Measurements from ENCODE around the gene RND1. TPM values are rescaled to one million over a fixed set of nuclear protein-coding genes. Genes with fewer than 3 reads are reported as not detected.

Gene RND1
- total and polyA plus RNA-seq, 2 of the 8 experiments (the other 6 are each of a cell fraction or from before 2014, with no cell fraction given) = 15.8 to 17.1 TPM

- H4K91ac ChIP-seq (replicated peaks; ENCODE audit: insufficient read length, low read length) = no peak overlapping the region
- no peaks in the 10 kb centered on the region for H3K79me1 ChIP-seq (ENCODE audit: low read depth, low read length)
- H4K8ac ChIP-seq (ENCODE audit: extremely low read depth, insufficient read depth, low read length) = no peak overlapping the region
- H3K27me3 ChIP-seq (replicated peaks in 1 of 4; ENCODE audit: control insufficient read depth in 3 of 4, extremely low read depth in 1 of 4, insufficient read depth in 3 of 4, low read length in 3 of 4) = peaks cover 3 to 17% (median 11%) of the 10 kb centered on the region in 4 experiments
- no peak overlapping the region for H3K14ac ChIP-seq (ENCODE audit: insufficient read length)
- ChIA-PET POLR2A (ENCODE audit: partially characterized antibody) (interaction anchor here (0.6 to 7.6 kb wide), 7 partner anchors 9 to 42 kb away, joined by 3 to 47 read pairs (median 4); partner anchors contain the start of gene RND1), CTCF (ENCODE audit: partially characterized antibody) (interaction anchor here (1.1 to 10.1 kb wide), 4 partner anchors 6 to 80 kb away, joined by 3 to 121 read pairs (median 6); partner anchors contain the start of gene CACNB3)
- H2BK12ac ChIP-seq (ENCODE audit: low read depth, low read length) = no peak overlapping the region
- 86% methylated on average over 2 of the region's 2 CpGs; no CpG with 5 or more reads in 1 of the 2 experiments for WGBS, 2 experiments (ENCODE audit: extremely low coverage in 1 of 2, insufficient coverage in 1 of 2, insufficient read length in 1 of 2, insufficient replicate concordance in 2 of 2, low coverage in 1 of 2, low lambda C conversion rate in 2 of 2, missing lambda C conversion rate in 1 of 2)
- peaks cover 0 to 7% (median 1%) of the 10 kb centered on the region in 4 experiments; a peak in 3 of 8 replicates for H3K36me3 ChIP-seq (ENCODE audit: control insufficient read depth in 2 of 4, insufficient read depth in 4 of 4, low read length in 3 of 4)
- H3K18ac ChIP-seq (ENCODE audit: extremely low read depth, low read length) = no peak overlapping the region
- H4K20me1 ChIP-seq (replicated peaks in 1 of 2; ENCODE audit: control insufficient read depth in 1 of 2, insufficient read depth in 2 of 2, low read length in 2 of 2) = peaks cover 0 to 3% of the 10 kb centered on the region in 2 experiments
- no peak overlapping the region for H3K27ac ChIP-seq (ENCODE audit: low read depth, low read length)
- H2BK120ac ChIP-seq (replicated peaks; ENCODE audit: low read depth, low read length) = no peak overlapping the region
- H3K4me2 ChIP-seq (ENCODE audit: insufficient read depth in 1 of 2, low read depth in 2 of 2, low read length in 2 of 2) = no peak overlapping the region
- H4K5ac ChIP-seq (ENCODE audit: insufficient read length, low read depth, low read length) = no peak overlapping the region
- no peak for DNase-seq (ENCODE audit: low read depth in 1 of 2, low spot score in 2 of 2)
- no peak overlapping the region for H2AK5ac ChIP-seq (ENCODE audit: low read depth, low read length)
- no peak overlapping the region for H2BK5ac ChIP-seq (ENCODE audit: low read depth, low read length)
- H3K4ac ChIP-seq (replicated peaks; ENCODE audit: insufficient read length, low read depth, low read length) = no peak overlapping the region
- no peak overlapping the region for H2AFZ ChIP-seq (ENCODE audit: low read length)
- no peak overlapping the region for H2BK20ac ChIP-seq (ENCODE audit: low read length)
- FAIRE-seq = no peak
- H3K56ac ChIP-seq (replicated peaks; ENCODE audit: insufficient read length, low read depth, low read length) = no peak overlapping the region
- peaks cover 13% of the 10 kb centered on the region for H3K23me2 ChIP-seq (ENCODE audit: low read depth, low read length)
- H3K4me1 ChIP-seq (replicated peaks in 1 of 4; ENCODE audit: control insufficient read depth in 3 of 4, insufficient read depth in 4 of 4, low read length in 3 of 4) = peaks cover 0 to 15% (median 11%) of the 10 kb centered on the region in 4 experiments; a peak in 6 of 7 replicates
- no peak overlapping the region for H3K23ac ChIP-seq (ENCODE audit: insufficient read length)
- no peaks in the 10 kb centered on the region for H3K79me2 ChIP-seq (ENCODE audit: control insufficient read depth in 1 of 2, insufficient read depth in 2 of 2, low read length in 2 of 2)
- H3K4me3 ChIP-seq (ENCODE audit: extremely low read depth in 1 of 4, insufficient read depth in 2 of 4, low read depth in 3 of 4, low read length in 4 of 4) = no peak overlapping the region
- no peak overlapping the region for H3K9ac ChIP-seq (replicated peaks in 1 of 4; ENCODE audit: extremely low read depth in 1 of 4, low read depth in 3 of 4, low read length in 3 of 4)
- H3K9me3 ChIP-seq (ENCODE audit: insufficient read depth in 2 of 2, low read depth in 1 of 2, low read length in 1 of 2) = no peaks in the 10 kb centered on the region
- H2BK15ac ChIP-seq (ENCODE audit: low read length) = no peak overlapping the region
- TF ChIP-seq KDM1A (IDR thresholded peaks at IDR 0.05; ENCODE audit: borderline replicate concordance, low read length) (no peak), NANOG (IDR thresholded peaks at IDR 0.05; ENCODE audit: insufficient read depth, low read depth, low read length, poor library complexity, severe bottlenecking) (no peak), CBX5 (IDR thresholded peaks at IDR 0.05; ENCODE audit: low read depth, low read length) (no peak), CBX8 (IDR thresholded peaks at IDR 0.05; ENCODE audit: borderline replicate concordance, low read depth, low read length) (no peak), SP1 (IDR thresholded peaks at IDR 0.05; ENCODE audit: low read depth, low read length) (no peak), SUZ12 (IDR thresholded peaks at IDR 0.05; ENCODE audit: low read length) (no peak), EZH2 (IDR thresholded peaks at IDR 0.05; ENCODE audit: low read depth, low read length, severe bottlenecking) (no peak), FOSL1 (IDR thresholded peaks at IDR 0.05; ENCODE audit: insufficient read depth, low read depth, low read length) (no peak), TCF12 (IDR thresholded peaks at IDR 0.05; ENCODE audit: low read depth, low read length) (no peak), RXRA (IDR thresholded peaks at IDR 0.05; ENCODE audit: insufficient read depth, low read depth, low read length) (no peak), SIN3A (conservative IDR thresholded peaks at IDR 0.05 in 1 of 2, IDR thresholded peaks at IDR 0.05 in 1 of 2; ENCODE audit: low read depth in 1 of 2, low read length in 2 of 2) (no peak), ATF2 (IDR thresholded peaks at IDR 0.05; ENCODE audit: low read length) (no peak)
Observed at GRCh38 chr12:48822711-48823110, 43.0 kb downstream of the RND1 start.
